Ramos (cell line): ENCODE measurements around the gene SPHK1.

Experiments
- in situ Hi-C: fragments of 300-500 bp; cut with MboI; formaldehyde crosslinking; loops from one replicate; pipeline ENCODE4 v1.14.3; 2022; ENCODE audit warnings: low sequenced_read_pairs; ENCODE audit not compliant: unreplicated experiment

SPHK1 gene

DNA sequence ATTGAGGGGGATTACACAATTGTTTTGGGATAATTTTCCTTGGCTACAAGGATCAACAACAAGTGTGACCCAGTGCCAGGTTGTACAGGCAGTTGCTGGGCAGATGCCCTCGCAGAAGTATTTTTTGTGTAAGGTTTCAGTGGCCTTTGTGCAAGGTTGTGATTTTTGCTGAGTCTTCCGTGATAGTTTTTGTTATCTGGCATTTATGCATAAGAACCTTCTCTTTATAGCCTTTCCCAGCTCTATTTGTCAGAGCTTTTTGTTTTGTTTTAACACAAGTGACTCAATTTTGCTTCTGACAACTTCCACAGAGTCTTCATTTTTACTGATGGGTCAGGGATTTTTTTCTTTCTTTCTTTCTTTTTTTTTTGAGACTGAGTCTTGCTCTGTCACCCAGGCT lies 23.9 kb upstream of the SPHK1 start:
- in situ Hi-C loops: no loop called here

DNA sequence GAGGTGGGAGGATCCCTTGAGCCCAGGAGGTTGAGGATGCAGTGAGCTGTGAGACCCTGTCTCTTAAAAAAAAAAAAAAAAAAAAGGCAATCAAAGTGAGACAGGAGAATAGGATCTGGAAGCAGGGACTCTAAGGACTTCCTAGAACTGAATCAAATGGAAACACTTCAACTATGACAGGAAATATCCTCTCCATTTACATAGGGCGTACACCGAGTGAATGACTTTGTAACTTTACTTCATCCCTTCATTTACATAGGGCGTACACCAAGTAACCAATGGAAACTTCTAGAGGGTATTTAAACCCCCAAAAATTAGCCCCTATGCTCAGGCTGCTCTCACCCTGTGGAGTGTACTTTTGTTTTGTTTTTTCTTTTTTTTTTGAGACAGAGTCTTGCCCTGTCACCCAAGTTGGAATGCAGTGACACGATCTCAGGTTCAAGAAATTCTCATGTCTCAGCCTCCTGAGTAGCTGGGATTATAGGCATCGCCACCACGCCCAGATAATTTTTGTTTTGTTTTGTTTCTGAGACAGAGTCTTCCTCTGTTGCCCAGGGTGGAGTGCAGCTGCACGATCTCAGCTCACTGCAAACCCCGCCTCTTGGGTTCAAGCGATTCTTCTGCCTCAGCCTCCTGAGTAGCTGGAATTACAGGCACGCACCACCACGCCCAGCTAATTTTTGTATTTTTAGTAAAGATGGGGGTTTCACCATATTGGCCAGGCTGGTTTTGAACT lies 21.1 kb upstream of the SPHK1 start:
- in situ Hi-C loops: no loop called here

- in situ Hi-C loops: no loop called here
Measured at GRCh38 chr17:76365256-76365903, 19.0 kb upstream of the SPHK1 start.

GRCh38 chr17:76366247-76366646 lies 18.2 kb upstream of the SPHK1 start:
- in situ Hi-C loops: no loop called here

DNA sequence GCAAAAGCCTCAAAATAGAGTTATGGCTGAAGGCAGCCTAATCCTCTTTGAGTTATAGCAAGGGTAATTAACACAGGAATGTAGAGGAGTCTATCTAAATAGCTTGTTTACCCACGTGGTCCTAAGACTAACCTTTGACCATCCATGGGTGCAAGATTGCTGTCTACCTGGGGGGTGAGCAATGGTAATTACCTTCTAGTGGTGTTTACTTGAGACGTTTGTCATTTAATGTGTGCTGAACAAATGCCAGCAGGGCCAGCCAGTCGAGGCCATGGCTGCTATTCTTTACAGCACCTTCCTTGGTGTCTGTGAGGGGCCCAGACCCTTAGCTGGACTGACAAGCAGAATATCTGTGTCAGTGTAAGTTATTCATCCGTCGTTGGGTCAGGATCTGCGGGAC lies 16.8 kb upstream of the SPHK1 start:
- in situ Hi-C loops: no loop called here

- in situ Hi-C loops: no loop called here
Measured at GRCh38 chr17:76368545-76368944, 15.9 kb upstream of the SPHK1 start.

DNA sequence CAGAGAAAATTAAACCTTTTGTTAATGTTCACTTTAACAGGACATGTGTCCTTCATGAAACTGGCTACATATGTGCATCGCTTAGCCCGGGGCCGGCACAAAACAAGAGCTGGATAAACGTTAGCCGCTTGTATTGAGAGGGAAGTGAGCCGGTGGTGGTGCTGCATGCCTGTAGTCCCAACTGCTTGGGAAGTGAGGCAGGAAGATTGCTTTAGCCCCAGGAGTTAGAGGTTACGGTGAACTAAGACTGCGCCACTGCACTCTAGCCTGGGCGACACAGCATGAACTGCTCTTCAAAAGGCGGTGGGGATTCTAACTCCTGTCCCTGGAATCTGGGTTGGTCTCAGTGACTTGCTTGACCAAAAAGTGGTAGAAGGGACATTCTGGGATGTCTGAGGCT lies 15.0 kb upstream of the SPHK1 start:
- in situ Hi-C loops: no loop called here

- in situ Hi-C loops: no loop called here
Measured at GRCh38 chr17:76369804-76370203, 14.6 kb upstream of the SPHK1 start.

DNA sequence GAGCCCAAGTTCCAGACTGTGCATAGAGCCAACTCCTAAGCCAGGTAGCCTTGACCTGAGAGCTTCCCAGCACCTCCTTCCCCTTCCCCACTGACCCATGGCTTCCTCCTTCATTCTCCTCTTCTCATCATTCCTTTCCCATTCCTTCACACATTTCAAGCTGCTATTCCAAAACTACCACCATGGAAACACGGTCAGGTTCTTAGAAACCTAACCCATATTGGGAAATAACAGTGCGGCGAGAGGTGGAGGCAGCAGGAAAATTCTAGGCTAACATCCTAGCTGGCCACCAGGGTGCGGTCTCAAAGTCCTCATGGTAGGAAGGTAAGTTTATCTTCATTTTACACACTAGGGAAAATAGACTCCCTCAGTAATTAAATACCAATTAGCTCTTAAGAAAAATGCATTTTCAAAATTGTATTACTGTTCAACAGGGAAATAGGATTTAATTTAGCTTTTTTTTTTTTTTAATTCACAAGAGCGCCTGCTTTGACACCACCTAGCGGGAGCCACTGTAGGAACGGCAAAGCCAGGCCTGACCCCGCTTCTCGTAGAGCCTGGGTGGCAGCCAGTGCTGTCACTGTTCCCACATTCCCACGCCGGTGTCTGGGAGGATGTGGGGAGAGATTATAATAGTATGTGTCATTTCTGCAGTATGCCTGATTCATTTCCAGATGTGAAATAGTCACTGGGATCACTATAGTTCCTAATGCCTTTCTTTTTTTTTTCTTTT lies 14.0 kb upstream of the SPHK1 start:
- in situ Hi-C loops: no loop called here

- in situ Hi-C loops: no loop called here
Measured at GRCh38 chr17:76371656-76372628, 12.5 kb upstream of the SPHK1 start.

GRCh38 chr17:76376318-76377133 lies 7.9 kb upstream of the SPHK1 start:
- in situ Hi-C loops: no loop called here

GRCh38 chr17:76378548-76379274 lies 5.7 kb upstream of the SPHK1 start:
- in situ Hi-C loops: no loop called here

- in situ Hi-C loops: no loop called here
Measured at GRCh38 chr17:76379275-76379641, 5.2 kb upstream of the SPHK1 start.

- in situ Hi-C loops: no loop called here
Measured at GRCh38 chr17:76379646-76380376, 4.6 kb upstream of the SPHK1 start.

DNA sequence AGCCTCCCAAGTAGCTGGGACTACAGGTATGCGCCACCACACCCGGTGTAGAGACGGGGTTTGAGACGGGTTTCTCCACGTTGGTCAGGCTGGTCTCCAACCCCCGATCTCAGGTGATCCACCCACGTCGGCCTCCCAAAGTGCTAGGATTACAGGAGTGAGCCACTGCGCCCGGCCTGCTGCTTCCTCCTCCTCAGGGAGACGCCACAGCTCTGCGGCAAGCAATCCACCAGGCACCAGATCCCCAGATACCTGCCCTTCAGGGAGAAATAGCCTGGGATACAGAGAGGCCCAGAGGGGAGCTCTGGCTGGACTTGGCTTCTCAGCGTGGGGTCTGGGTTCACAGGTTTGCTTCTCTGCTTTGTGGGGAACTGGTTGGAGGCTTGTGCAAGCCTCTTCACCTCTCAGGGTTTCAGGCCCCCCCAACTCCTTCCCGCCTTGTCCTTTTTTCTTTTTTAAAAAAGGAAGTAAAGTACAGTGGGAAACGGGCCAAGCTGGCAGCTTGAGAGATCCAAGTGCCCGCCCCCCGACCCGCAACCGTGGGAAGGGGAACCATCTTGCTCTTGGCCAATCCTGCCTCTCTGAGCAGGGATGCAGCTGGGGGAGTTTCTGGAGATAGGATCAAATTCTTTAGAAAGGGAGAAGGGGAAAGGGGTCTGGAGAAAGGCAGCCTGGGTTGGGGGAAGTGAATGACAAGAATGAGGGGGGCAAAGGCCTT lies 2.6 kb upstream of the SPHK1 start:
- in situ Hi-C loops: no loop called here

- in situ Hi-C loops: no loop called here
Measured at GRCh38 chr17:76382351-76382802, 2.0 kb upstream of the SPHK1 start.

GRCh38 chr17:76382803-76383545 lies 1.4 kb upstream of the SPHK1 start:
- in situ Hi-C loops: no loop called here
